ENCODE data around the gene SNX8.

- TF ChIP-seq EZH2 (IDR thresholded peaks at IDR 0.05; ENCODE audit: borderline replicate concordance, insufficient read depth, low read depth, low read length, poor library complexity, severe bottlenecking) (no peak), CTCF (IDR thresholded peaks at IDR 0.05) (no peak)
These were observed 94.6 kb downstream of the SNX8 start for GRCh38 chr7:2219606-2220005.

All from B cell (primary cell).